K562 (cell line): ENCODE measurements around the gene BAMBI.

ENCODE experiments used
- ATF3 ChIP-seq, 2 experiments: fragments of 450-650 bp in 1 of 2; sonication (generic) in 1 of 2; formaldehyde crosslinking in 1 of 2; IDR thresholded peaks in 1 of 2; conservative IDR thresholded peaks in 1 of 2; 2 replicates each; pipeline versions ENCODE4 v1.6.1 to v1.8.1; 2016 to 2023; ENCODE audit warnings: mild to moderate bottlenecking in 2 of 2, moderate library complexity in 2 of 2, inconsistent platforms in 1 of 2, missing genetic modification reagents in 1 of 2
- SIRT6 ChIP-seq: IDR thresholded peaks from one replicate; pipeline ENCODE4 v1.6.1; 2012; ENCODE audit warnings: low read depth, mild to moderate bottlenecking, control low read depth, inconsistent platforms, low read length, moderate library complexity
- STAG1 ChIP-seq: sonication (generic); formaldehyde crosslinking; IDR thresholded peaks from 2 replicates; pipeline ENCODE4 v1.5.0; 2020; ENCODE audit warnings: missing genetic modification reagents, borderline replicate concordance
- ZFX ChIP-seq: sonication (generic); formaldehyde crosslinking; IDR thresholded peaks from 2 replicates; pipeline ENCODE4 v1.8.0; 2022; ENCODE audit warnings: mild to moderate bottlenecking, missing genetic modification reagents, moderate library complexity
- TF ChIP-seq, protein P1 (sequence below): fragments of 150-350 bp; IDR thresholded peaks from 2 replicates; pipeline ENCODE4 v1.6.1; 2014; ENCODE audit warnings: low read depth, mild to moderate bottlenecking, low read length, borderline replicate concordance
- TF ChIP-seq, protein P2 (sequence below): fragments of 450-650 bp; conservative IDR thresholded peaks from 2 replicates; pipeline ENCODE4 v1.6.1; 2016; ENCODE audit warnings: missing genetic modification characterization, low read depth, mild to moderate bottlenecking, missing compliant biosample characterization, moderate library complexity

GRCh38 chr10:28628184-28628893 is 49.0 kb upstream of the BAMBI start:
- TF ChIP-seq, protein P1, sequence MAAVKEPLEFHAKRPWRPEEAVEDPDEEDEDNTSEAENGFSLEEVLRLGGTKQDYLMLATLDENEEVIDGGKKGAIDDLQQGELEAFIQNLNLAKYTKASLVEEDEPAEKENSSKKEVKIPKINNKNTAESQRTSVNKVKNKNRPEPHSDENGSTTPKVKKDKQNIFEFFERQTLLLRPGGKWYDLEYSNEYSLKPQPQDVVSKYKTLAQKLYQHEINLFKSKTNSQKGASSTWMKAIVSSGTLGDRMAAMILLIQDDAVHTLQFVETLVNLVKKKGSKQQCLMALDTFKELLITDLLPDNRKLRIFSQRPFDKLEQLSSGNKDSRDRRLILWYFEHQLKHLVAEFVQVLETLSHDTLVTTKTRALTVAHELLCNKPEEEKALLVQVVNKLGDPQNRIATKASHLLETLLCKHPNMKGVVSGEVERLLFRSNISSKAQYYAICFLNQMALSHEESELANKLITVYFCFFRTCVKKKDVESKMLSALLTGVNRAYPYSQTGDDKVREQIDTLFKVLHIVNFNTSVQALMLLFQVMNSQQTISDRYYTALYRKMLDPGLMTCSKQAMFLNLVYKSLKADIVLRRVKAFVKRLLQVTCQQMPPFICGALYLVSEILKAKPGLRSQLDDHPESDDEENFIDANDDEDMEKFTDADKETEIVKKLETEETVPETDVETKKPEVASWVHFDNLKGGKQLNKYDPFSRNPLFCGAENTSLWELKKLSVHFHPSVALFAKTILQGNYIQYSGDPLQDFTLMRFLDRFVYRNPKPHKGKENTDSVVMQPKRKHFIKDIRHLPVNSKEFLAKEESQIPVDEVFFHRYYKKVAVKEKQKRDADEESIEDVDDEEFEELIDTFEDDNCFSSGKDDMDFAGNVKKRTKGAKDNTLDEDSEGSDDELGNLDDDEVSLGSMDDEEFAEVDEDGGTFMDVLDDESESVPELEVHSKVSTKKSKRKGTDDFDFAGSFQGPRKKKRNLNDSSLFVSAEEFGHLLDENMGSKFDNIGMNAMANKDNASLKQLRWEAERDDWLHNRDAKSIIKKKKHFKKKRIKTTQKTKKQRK, result no peak
- no peak for TF ChIP-seq ZFX (CRISPR knock-in tag)
- TF ChIP-seq ATF3 (IDR thresholded peaks at IDR 0.05), result peak; percentile 82
- TF ChIP-seq ATF3 (CRISPR knock-in tag; conservative IDR thresholded peaks at IDR 0.05), result no peak
- no peak for TF ChIP-seq SIRT6
- TF ChIP-seq, protein P2, sequence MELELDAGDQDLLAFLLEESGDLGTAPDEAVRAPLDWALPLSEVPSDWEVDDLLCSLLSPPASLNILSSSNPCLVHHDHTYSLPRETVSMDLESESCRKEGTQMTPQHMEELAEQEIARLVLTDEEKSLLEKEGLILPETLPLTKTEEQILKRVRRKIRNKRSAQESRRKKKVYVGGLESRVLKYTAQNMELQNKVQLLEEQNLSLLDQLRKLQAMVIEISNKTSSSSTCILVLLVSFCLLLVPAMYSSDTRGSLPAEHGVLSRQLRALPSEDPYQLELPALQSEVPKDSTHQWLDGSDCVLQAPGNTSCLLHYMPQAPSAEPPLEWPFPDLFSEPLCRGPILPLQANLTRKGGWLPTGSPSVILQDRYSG (tag), result no peak
- peak; percentile 97 for TF ChIP-seq STAG1 (CRISPR knock-in tag)
